GM12878 (cell line): ENCODE measurements around the gene ALG3. TPM values are rescaled to one million over a fixed set of nuclear protein-coding genes. Genes with fewer than 3 reads are reported as not detected.

ENCODE experiments used
- ATAC-seq: fragments of 200-7000 bp; cut with Tn5 transposase; 3 replicates; pipeline ENCODE4 v1.9.1; 2020; ENCODE audit warnings: mild to moderate bottlenecking, moderate library complexity
- BruUV-seq: library from RNA; stranded (reverse); fragments of 400-500 nt; replicated peaks from 2 replicates; lab custom pipeline; 2021; lab: Mats Ljungman, UMichigan
- CTCF ChIA-PET: fragments of 300-600 bp; sonication (Branson Sonifier 250); formaldehyde crosslinking; extraction: SDS; loops from one replicate; lab custom pipeline; 2021; ENCODE audit warnings: inconsistent platforms; lab: Yijun Ruan, JAX
- POLR2A ChIA-PET: fragments of 350-600 bp; formaldehyde crosslinking; extraction: SDS; loops from one replicate; lab custom pipeline; 2021; ENCODE audit warnings: inconsistent platforms; lab: Charles Lee
- RAD21 ChIA-PET: fragments of 300-600 bp; sonication (Branson Sonifier 250); formaldehyde crosslinking; loops from one replicate; lab custom pipeline; 2023; ENCODE audit warnings: antibody characterized with exemption; ENCODE audit not compliant: unreplicated experiment; lab: Charles Lee
- SMC1A ChIA-PET: fragments of 300-600 bp; sonication (Branson Sonifier 250); formaldehyde crosslinking; loops from one replicate; lab custom pipeline; 2023; ENCODE audit not compliant: unreplicated experiment, uncharacterized antibody; lab: Charles Lee
- DNase-seq: peaks from one replicate; pipeline ENCODE4 v3.0.0-alpha.2; 2011; ENCODE audit warnings: low read depth, low spot score
- FAIRE-seq: peaks from 3 replicates; lab custom pipeline; 2011; peaks lifted over from hg19 to GRCh38; lab: Jason Lieb, UNC
- H2AFZ ChIP-seq: 2 replicates; pipeline ENCODE4 v1.6.0; 2011; ENCODE audit warnings: low read depth, low read length, control low read depth; ENCODE audit not compliant: control insufficient read depth
- H3K27ac ChIP-seq: 2 replicates; pipeline ENCODE4 v1.5.1; 2011; ENCODE audit warnings: control low read depth; ENCODE audit not compliant: control insufficient read depth, insufficient read depth
- H3K27me3 ChIP-seq, 2 experiments: replicated peaks in 1 of 2; 2 replicates each; pipeline versions ENCODE4 v1.6.0 to v1.6.1; 2011; ENCODE audit warnings: low read length in 1 of 2; ENCODE audit not compliant: control insufficient read depth in 2 of 2, insufficient read depth in 2 of 2
- H3K36me3 ChIP-seq, 2 experiments: 2 replicates each; pipeline ENCODE4 v1.5.1; 2011; ENCODE audit warnings: low read length in 1 of 2; ENCODE audit not compliant: control insufficient read depth in 2 of 2, insufficient read depth in 2 of 2
- H3K4me1 ChIP-seq: 2 replicates; pipeline ENCODE4 v1.6.1; 2011; ENCODE audit warnings: mild to moderate bottlenecking, low read length, moderate library complexity, mixed read lengths; ENCODE audit not compliant: control insufficient read depth, insufficient read depth
- H3K4me2 ChIP-seq: 2 replicates; pipeline ENCODE4 v1.6.0; 2011; ENCODE audit warnings: control low read depth; ENCODE audit not compliant: control insufficient read depth, insufficient read depth
- H3K4me3 ChIP-seq: fragments of 200-600 bp; sonication (generic); 2 replicates; pipeline ENCODE4 v1.5.1; 2016
- H3K79me2 ChIP-seq: 2 replicates; pipeline ENCODE4 v1.6.0; 2011; ENCODE audit warnings: low read length; ENCODE audit not compliant: control insufficient read depth, insufficient read depth
- H3K9ac ChIP-seq: 2 replicates; pipeline ENCODE4 v1.8.0; 2011; ENCODE audit warnings: low read length, control low read depth, mixed read lengths; ENCODE audit not compliant: control insufficient read depth, insufficient read depth
- H3K9me3 ChIP-seq: replicated peaks from 3 replicates; pipeline ENCODE4 v1.5.1; 2011; ENCODE audit warnings: mild to moderate bottlenecking, low read length; ENCODE audit not compliant: control insufficient read depth, insufficient read depth
- H4K20me1 ChIP-seq: 2 replicates; pipeline ENCODE4 v1.6.0; 2011; ENCODE audit not compliant: control insufficient read depth, insufficient read depth
- BCL11A ChIP-seq: IDR thresholded peaks from 2 replicates; pipeline ENCODE4 v1.6.1; 2011; ENCODE audit warnings: low read depth, low read length
- BHLHE40 ChIP-seq, 2 experiments: fragments of 450-650 bp in 1 of 2; IDR thresholded peaks; 2 replicates each; pipeline ENCODE4 v1.6.1; 2011 to 2017; ENCODE audit warnings: low read depth in 2 of 2, borderline replicate concordance in 1 of 2, improper control_type of control experiment in 1 of 2, low read length in 1 of 2, mild to moderate bottlenecking in 1 of 2
- KAT2A ChIP-seq: conservative IDR thresholded peaks from 2 replicates; pipeline ENCODE4 v1.6.1; 2011; ENCODE audit warnings: low read depth, low read length; ENCODE audit not compliant: control insufficient read depth
- MEF2B ChIP-seq: fragments of 450-650 bp; IDR thresholded peaks from 2 replicates; pipeline ENCODE4 v1.6.1; 2018; ENCODE audit warnings: mild to moderate bottlenecking, moderate library complexity; ENCODE audit not compliant: partially characterized antibody, poor library complexity, severe bottlenecking
- MTA2 ChIP-seq: fragments of 450-650 bp; IDR thresholded peaks from 2 replicates; pipeline ENCODE4 v1.6.1; 2016; ENCODE audit warnings: low read depth, mild to moderate bottlenecking, moderate library complexity
- MYC ChIP-seq: IDR thresholded peaks from 2 replicates; pipeline ENCODE4 v1.6.1; 2011; ENCODE audit warnings: mild to moderate bottlenecking, low read length, moderate library complexity, inconsistent platforms; ENCODE audit not compliant: insufficient read depth, insufficient replicate concordance, insufficient read length, severe bottlenecking
- NR2C2 ChIP-seq: IDR thresholded peaks from 2 replicates; pipeline ENCODE4 v1.6.1; 2011; ENCODE audit warnings: borderline replicate concordance, low read depth; ENCODE audit not compliant: control insufficient read depth, insufficient read length
- PAX8 ChIP-seq: fragments of 450-650 bp; IDR thresholded peaks from 2 replicates; pipeline ENCODE4 v1.6.1; 2017; ENCODE audit warnings: mild to moderate bottlenecking, moderate library complexity
- RCOR1 ChIP-seq: conservative IDR thresholded peaks from 2 replicates; pipeline ENCODE4 v1.6.1; 2012; ENCODE audit warnings: low read depth, low read length, improper control_type of control experiment
- RUNX3 ChIP-seq: IDR thresholded peaks from 2 replicates; pipeline ENCODE4 v1.6.1; 2012; ENCODE audit warnings: low read length, inconsistent platforms
- SPI1 ChIP-seq: IDR thresholded peaks from 2 replicates; pipeline ENCODE4 v1.6.1; 2011; ENCODE audit warnings: low read depth, mild to moderate bottlenecking, low read length, moderate library complexity, borderline replicate concordance; ENCODE audit not compliant: insufficient read depth
- STAT3 ChIP-seq: IDR thresholded peaks from 2 replicates; pipeline ENCODE4 v1.6.1; 2011; ENCODE audit warnings: low read depth, low read length, improper control_type of control experiment
- ZZZ3 ChIP-seq: IDR thresholded peaks from 2 replicates; pipeline ENCODE4 v1.6.1; 2011; ENCODE audit warnings: low read depth; ENCODE audit not compliant: control insufficient read depth, insufficient read length
- WGBS: methylation state at CpG from one replicate; pipeline ENCODE4 v1.1.6; 2016; ENCODE audit warnings: low lambda C conversion rate; ENCODE audit not compliant: insufficient replicate concordance, insufficient coverage; ENCODE audit errors: missing lambda C conversion rate; 5-methylcytosine and 5-hydroxymethylcytosine counted together
- in situ Hi-C: fragments of 300-500 bp; cut with MboI; formaldehyde crosslinking; loops from 9 replicates; pipeline ENCODE4 v1.14.3; 2018; ENCODE audit warnings: mixed read lengths
- intact Hi-C: fragments of 100-400 bp; cut with micrococcal nuclease; formaldehyde crosslinking; loops from one replicate; pipeline ENCODE4 v1.14.2; 2022; ENCODE audit not compliant: unreplicated experiment
- polyA plus RNA-seq, 11 experiments: library from polyadenylated mRNA; depleted of rRNA in 4 of 11; unstranded in 6 of 11; stranded (reverse) in 5 of 11; fragments of >200 nt; fragmentation: Nextera tagmentation in 4 of 11; fragmentation: Illumina TruSeq in 1 of 11; extraction: Ambion mirVana in 4 of 11; extraction: Trizol in 1 of 11; gene quantifications; 1 replicate in 1 of 11; 2 replicates in 10 of 11; pipeline versions ENCODE4 v1.2.1 to v1.2.3, GENCODE V29; 2011 to 2016; ENCODE audit warnings: inconsistent platforms in 2 of 11, missing spikeins in 2 of 11, low read depth in 1 of 11
- total RNA-seq, 4 experiments: library from RNA; depleted of rRNA in 3 of 4; stranded (reverse); fragments of >200 nt in 3 of 4; fragmentation: Illumina TruSeq in 1 of 4; extraction: Trizol in 1 of 4; gene quantifications; 2 replicates each; pipeline versions ENCODE4 v1.2.1 to v1.2.3, GENCODE V29; 2013 to 2021
- TF ChIP-seq, protein P1 (sequence below): fragments of 450-650 bp; formaldehyde crosslinking; IDR thresholded peaks from 2 replicates; pipeline ENCODE4 v1.5.0; 2022; ENCODE audit warnings: mild to moderate bottlenecking, missing genetic modification characterization
- TF ChIP-seq, protein P2 (sequence below): fragments of 450-650 bp; conservative IDR thresholded peaks from 2 replicates; pipeline ENCODE4 v1.6.1; 2017; ENCODE audit warnings: mild to moderate bottlenecking, moderate library complexity
- TF ChIP-seq, protein P3 (sequence below): IDR thresholded peaks from 2 replicates; pipeline ENCODE4 v1.6.1; 2011; ENCODE audit warnings: low read depth, low read length, improper control_type of control experiment, borderline replicate concordance

ALG3 gene
- total and polyA plus RNA-seq, 10 of the 15 experiments (the other 5 are each of a cell fraction or from before 2014, with no cell fraction given) = 13.6 to 84.7 (median 39.4) TPM

DNA sequence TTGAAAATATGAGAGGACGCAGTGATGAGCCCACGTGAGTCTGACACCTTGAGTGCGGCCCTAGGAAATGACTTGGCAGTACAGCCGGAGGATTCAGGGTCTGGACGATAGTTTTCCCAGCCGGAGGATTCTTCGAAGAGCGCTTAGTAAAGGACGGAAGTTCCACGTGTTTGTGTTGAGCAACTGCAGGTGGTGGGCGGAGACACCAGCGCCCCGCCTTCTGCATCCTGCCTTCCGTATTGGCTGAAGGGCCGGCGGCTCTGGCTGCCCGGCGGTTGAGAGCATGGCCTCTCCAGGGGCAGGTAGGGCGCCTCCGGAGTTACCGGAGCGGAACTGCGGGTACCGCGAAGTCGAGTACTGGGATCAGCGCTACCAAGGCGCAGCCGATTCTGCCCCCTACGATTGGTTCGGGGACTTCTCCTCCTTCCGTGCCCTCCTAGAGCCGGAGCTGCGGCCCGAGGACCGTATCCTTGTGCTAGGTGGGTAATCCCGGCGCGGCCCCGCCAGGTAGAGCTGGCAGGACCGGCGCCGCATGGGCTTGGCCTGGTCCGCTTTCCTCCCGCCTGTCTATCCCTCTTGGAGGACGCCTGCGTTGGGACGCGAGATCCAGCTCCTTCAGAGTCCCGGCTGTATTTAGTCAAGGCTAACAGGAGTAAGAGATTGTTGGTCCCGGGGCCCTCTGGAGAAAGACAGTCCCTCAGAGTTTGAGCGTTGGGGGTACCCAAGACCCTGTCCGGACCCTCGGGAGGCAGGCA is 827 bp upstream of the ALG3 start, which contains the start of gene EEF1AKMT4 (continued):
- TF ChIP-seq, protein P1, sequence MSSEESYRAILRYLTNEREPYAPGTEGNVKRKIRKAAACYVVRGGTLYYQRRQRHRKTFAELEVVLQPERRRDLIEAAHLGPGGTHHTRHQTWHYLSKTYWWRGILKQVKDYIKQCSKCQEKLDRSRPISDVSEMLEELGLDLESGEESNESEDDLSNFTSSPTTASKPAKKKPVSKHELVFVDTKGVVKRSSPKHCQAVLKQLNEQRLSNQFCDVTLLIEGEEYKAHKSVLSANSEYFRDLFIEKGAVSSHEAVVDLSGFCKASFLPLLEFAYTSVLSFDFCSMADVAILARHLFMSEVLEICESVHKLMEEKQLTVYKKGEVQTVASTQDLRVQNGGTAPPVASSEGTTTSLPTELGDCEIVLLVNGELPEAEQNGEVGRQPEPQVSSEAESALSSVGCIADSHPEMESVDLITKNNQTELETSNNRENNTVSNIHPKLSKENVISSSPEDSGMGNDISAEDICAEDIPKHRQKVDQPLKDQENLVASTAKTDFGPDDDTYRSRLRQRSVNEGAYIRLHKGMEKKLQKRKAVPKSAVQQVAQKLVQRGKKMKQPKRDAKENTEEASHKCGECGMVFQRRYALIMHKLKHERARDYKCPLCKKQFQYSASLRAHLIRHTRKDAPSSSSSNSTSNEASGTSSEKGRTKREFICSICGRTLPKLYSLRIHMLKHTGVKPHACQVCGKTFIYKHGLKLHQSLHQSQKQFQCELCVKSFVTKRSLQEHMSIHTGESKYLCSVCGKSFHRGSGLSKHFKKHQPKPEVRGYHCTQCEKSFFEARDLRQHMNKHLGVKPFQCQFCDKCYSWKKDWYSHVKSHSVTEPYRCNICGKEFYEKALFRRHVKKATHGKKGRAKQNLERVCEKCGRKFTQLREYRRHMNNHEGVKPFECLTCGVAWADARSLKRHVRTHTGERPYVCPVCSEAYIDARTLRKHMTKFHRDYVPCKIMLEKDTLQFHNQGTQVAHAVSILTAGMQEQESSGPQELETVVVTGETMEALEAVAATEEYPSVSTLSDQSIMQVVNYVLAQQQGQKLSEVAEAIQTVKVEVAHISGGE (CRISPR knock-in tag) = peak; percentile 88
- TF ChIP-seq MYC (peak; percentile 93), RCOR1 (no peak)
- TF ChIP-seq, protein P2, sequence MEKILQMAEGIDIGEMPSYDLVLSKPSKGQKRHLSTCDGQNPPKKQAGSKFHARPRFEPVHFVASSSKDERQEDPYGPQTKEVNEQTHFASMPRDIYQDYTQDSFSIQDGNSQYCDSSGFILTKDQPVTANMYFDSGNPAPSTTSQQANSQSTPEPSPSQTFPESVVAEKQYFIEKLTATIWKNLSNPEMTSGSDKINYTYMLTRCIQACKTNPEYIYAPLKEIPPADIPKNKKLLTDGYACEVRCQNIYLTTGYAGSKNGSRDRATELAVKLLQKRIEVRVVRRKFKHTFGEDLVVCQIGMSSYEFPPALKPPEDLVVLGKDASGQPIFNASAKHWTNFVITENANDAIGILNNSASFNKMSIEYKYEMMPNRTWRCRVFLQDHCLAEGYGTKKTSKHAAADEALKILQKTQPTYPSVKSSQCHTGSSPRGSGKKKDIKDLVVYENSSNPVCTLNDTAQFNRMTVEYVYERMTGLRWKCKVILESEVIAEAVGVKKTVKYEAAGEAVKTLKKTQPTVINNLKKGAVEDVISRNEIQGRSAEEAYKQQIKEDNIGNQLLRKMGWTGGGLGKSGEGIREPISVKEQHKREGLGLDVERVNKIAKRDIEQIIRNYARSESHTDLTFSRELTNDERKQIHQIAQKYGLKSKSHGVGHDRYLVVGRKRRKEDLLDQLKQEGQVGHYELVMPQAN = peak; percentile 88
- TF ChIP-seq, all 136 proteins: peak for 33

DNA sequence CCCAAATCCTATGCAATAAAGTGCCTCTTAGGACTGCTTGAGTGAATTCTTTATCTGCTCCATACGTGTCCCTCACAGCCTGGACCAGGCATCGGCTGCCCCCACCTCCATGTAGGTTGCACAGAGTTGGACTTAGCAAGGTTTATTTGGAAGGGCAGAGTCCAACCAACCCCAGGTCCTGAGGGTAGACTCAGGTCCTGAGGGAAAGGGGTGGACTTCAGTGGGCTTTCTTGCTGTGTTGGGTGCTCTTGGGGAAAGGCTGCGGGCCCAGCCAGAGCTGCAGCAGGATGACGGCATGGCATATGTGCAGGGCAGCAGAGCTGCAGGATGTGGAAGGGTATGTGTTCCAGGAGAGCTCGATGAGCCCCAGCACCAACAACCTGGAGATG is 6.5 kb downstream of the ALG3 start:
- Histone ChIP-seq H4K20me1 (no peaks in the 10 kb centered on the region), H3K4me2 (no peak overlapping the region), H3K9ac (no peak overlapping the region), H3K4me3 (no peak overlapping the region), H3K4me1 (no peaks in the 10 kb centered on the region), H3K27me3 (no peaks in the 10 kb centered on the region), H3K9me3 (no peaks in the 10 kb centered on the region), H3K27ac (no peak overlapping the region), H3K79me2 (no peaks in the 10 kb centered on the region), H2AFZ (no peak overlapping the region), H3K36me3 (peaks cover 17 to 20% of the 10 kb centered on the region in 2 experiments)
- RAD21 ChIA-PET = no interaction called here
- no peak for FAIRE-seq
- DNase-seq = no peak
- CTCF ChIA-PET = interaction anchor here (0.6 to 3.4 kb wide), 2 partner anchors 14 to 569 kb away, joined by 3 to 11 read pairs; no protein-coding TSS in a partner anchor
- POLR2A ChIA-PET = no interaction called here
- 82% methylated on average over 5 of the region's 5 CpGs for WGBS
- BruUV-seq = no TSS peak
- SMC1A ChIA-PET = no interaction called here
- in situ Hi-C loops = no loop called here
- ATAC-seq = no peak
- intact Hi-C loops = no loop called here
- TF ChIP-seq STAT3 (no peak), MEF2B (no peak), MTA2 (no peak), KAT2A (no peak), BCL11A (no peak), BHLHE40 (IDR thresholded peaks at IDR 0.05; ENCODE audit: borderline replicate concordance in 1 of 2, low read depth in 2 of 2, low read length in 1 of 2) (no peak), NR2C2 (no peak), SPI1 (no peak), ZZZ3 (no peak), PAX8 (no peak), RUNX3 (no peak)
- TF ChIP-seq, protein P3, sequence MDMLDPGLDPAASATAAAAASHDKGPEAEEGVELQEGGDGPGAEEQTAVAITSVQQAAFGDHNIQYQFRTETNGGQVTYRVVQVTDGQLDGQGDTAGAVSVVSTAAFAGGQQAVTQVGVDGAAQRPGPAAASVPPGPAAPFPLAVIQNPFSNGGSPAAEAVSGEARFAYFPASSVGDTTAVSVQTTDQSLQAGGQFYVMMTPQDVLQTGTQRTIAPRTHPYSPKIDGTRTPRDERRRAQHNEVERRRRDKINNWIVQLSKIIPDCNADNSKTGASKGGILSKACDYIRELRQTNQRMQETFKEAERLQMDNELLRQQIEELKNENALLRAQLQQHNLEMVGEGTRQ = no peak
